NCI-H1694 treated with DMSO at 0.1 percent for 48 hours (cell line): Measurements from ENCODE around the gene TMEM184A.
"Not testable (repeated sequence)": the region's sequence is repeated elsewhere in the genome, so short reads cannot be mapped to it uniquely, and the experiment has no call there.

Experiments
- DNase-seq: peaks from one replicate; lab custom pipeline; 2025; lab: John Stamatoyannopoulos, UW

The TMEM184A gene

DNA sequence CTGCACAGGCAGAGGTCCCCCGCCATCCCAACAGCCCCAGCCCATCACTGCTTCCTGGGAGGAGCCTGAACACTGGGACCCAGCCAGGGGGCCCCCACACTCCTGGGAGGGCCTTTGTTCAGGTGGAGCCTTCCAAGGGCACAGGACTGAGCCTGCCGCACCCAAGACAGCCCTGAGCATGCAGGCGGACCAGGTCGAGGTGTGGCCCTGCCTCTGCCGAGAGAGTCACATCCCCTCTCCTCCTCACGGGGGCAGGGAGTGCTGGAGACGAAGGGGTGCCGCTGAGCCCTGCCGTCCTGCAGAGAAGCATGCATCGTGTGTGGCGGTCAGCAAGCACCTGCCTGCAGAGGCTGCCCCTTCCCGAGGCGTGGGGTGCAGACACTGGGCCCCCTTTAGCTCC, 32.8 kb downstream of the TMEM184A start:
- DNase-seq = no peak

DNA sequence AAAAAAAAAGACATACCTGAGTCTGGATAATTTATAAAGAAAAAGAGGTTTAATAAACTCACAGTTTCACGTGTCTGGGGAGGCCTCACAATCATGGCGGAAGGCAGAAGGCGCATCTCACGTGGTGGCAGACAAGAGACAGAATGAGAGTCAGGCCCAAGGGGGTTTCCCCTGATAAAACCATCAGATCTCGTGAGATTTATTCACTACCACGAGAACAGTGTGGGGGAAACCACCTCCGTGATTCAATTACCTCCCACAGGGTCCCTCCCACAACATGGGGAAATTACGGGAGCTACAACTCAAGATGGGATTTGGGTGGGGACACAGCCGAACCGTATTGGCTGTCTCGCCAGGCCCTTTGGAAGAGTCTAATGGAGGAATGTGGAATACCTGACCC, 34.5 kb downstream of the TMEM184A start:
- DNase-seq = no peak

DNA sequence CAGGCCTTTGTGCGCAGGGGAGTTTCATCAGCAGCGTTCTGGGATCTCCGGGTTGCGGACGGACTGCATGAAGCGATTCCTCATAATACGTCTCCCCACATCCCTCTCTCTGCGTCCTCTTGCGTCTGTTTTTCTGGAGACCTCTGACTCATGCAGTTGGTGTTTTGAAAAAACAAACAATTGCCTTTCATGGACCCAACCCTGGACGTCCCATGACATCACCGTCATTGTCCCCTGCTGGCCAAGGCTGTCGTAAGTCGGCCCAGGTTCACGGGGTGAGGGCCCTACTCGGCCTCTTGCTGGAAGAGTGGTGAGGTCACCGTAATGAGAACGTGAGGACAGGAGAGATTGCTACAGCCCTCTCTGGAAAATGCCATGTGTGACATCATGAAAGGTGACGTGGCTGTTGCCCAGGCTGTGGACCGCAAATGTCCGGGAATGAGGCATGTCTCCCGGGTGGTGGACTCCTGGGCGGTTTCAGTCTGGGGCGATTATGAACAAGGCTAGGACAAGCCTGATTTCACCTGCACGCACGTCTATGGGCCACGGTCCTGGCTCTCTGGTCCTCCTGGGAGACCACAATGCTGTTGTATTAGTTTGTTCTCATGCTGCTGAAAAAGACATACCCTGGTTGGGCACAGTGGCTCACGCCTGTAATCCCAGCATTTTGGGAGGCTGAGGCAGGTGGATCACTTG, 35.3 kb downstream of the TMEM184A start:
- DNase-seq = no peak

DNA sequence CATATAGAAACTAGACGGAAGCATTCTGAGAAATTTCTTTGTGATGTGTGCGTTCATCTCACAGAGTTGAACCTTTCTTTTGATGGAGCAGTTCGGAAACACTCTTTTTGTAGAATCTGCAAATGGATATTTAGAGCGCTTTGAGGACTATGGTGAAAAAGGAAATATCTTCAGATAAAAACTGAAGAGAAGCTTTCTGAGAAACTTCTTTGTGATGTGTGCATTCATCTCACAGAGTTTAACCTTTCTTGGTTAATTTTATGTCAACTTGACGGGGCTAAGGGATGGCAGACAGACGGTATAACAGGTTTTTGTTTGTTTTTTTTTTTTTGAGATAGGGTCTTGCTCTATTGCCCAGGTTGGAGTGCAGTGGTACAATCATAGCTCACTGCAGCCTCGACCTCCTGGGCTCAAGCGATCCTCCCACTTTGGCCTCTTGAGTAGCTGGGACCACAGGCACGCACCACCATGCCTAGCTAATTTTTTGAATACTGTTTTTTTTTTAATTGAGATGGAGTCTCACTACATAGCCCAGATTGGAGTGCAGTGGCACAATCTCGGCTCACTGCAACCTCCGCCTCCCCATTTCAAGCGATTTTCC, 36.6 kb downstream of the TMEM184A start:
- not testable (repeated sequence) for DNase-seq

DNA sequence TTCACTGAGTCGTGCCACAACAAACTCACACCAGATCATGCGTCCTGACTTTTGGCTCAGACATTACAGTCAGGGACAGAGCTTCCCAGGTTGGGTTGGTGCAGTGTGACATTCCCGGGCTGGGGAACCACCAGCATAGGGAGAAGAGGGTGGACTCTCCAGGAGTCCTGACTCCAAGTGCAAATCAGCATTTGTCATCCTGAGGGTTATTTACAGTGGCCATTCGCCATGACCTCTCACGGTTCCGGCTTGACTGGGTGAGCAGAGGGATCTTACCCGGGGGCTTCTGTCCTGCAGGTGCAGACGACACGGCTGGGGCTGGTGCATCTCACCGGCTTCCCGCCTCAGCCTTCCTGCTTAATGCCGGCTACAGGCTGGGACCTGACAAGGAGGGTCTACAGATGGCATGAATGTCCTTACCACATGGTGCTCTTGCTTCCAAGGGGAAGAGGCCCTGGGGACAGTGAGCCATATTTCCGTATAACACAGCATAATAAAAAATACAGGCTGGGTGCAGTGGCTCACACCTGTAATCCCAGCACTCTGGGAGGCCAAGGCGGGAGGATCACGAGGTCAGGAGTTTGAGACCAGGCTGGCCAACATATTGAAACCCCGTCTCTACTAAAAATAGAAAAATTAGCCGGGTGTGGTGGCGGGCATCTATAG, 39.3 kb downstream of the TMEM184A start:
- peak; percentile 26 for DNase-seq

DNA sequence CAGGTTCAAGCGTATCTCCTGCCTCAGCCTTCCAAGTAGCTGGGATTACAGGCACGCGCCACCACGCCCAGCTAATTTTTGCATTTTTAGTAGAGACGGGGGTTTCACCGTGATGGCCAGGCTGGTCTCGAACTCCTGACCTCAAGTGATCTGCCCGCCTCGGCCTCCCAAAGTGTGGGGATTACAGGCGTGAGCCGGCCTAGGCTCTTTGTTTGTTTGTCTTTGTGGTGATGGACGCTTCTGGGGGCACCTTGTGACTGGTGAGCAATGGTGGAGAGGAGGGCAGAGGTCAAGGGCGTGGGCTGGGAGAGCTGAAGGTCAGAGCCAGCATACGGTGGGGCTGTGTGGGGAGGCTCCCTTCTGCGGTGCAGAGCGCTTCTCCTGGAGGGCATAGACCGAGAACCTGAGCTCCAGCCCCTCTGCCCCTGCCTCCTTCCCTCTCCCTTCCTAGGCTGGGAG, 40.5 kb downstream of the TMEM184A start:
- DNase-seq = not testable (repeated sequence)

DNA sequence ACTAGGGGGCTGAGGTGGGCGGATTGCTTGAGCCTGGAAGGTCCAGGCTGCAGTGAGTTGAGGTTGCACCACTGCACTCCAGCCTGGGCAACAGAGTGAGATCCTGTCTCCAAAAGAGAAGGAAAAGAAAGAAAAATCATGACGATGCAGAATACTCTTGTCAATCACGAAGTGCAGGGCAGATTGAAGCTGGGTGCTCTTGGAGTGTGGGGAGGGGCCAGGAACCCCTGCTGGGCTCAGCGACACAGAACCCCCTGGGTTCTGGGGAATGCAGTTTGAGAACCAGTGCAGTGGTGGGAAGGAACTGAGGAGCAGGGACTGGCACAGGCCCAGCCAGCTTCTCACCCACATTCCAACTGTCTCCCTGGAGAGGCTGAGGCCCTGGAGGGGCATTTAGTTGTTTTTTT, 41.0 kb downstream of the TMEM184A start:
- no peak for DNase-seq

DNA sequence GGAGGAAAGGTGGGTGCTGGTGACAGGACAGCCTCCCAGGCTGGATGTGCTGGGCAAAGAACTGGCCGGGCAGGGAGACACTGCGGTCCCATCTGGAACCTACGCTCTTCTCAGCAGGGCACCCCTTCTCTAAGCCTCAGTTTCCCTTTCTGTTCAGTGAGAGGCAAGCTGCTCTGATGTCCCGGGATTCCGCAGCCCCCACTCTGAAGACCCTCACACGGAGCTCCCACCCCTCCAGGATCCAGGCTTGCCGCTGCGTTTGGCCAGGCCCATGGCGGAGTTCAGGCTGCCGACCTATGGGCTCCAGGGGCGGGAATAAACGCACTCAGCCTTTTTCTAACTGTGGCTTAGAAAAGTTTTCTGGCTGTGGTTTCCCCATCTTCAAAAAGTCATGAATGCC, 41.6 kb downstream of the TMEM184A start:
- DNase-seq = no peak

DNA sequence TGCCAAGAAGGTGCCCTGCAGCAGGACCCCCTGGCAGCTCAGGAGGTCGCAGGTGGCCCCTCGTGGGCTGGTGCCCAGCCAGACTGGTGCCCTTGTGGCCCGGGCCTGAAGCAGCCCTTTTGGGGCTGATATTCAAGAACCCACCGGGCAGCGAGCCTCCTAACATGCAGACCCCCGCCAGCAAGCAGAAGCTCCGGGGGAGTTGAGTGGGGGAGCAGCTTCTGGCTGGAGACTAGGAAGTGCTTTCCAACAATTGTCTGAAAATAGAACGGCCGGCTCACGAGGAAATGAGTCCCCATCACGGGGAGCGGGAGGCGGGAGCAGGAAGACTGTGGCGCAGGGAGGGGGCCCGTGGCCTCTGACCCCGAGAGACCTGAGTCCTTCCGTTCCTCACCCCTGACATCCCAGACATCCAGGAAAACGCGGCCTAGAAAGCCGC, 42.3 kb downstream of the TMEM184A start:
- no peak for DNase-seq

DNA sequence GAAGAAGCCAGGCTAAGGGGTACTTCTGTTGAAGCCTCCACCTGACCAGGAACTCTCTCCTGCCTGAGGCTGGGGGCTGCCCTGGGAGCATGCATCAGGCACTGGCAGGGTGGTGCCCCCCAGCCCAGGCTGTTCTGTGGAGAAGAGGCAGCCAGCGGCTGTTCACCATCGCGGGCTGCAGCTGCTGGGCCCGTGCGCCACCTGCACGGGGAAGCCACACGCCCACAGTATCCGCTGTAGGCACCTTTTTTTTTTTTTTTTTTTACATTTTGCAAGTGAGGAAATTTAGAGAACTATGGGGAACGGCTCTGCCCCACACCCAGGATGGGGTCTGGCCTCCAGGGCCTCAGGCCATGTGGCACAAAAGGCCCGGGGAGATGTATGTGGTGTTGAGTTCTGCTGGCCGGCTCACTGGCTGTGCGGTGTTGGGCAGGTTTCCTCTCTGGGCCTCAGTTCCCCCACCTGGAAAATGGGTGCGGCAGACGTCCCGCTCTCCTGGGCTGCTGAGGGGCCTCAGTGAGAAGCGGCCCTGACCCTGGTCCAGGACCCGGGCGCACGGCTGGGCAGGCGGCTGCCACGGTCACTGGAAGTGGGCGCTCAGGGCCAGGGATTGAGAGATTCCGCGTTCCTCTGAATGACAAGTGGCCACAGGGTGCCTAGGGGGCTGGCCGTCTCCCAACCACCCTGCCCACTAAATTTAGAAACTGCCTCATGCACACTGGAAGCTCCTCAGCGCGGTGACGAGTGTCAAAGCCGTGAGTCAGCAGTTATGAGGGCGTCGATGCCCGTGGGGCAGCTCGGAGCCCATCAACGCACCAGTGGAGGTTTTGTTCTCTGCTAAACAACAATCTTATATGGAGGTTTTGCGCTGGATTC, 43.0 kb downstream of the TMEM184A start:
- DNase-seq = no peak

DNA sequence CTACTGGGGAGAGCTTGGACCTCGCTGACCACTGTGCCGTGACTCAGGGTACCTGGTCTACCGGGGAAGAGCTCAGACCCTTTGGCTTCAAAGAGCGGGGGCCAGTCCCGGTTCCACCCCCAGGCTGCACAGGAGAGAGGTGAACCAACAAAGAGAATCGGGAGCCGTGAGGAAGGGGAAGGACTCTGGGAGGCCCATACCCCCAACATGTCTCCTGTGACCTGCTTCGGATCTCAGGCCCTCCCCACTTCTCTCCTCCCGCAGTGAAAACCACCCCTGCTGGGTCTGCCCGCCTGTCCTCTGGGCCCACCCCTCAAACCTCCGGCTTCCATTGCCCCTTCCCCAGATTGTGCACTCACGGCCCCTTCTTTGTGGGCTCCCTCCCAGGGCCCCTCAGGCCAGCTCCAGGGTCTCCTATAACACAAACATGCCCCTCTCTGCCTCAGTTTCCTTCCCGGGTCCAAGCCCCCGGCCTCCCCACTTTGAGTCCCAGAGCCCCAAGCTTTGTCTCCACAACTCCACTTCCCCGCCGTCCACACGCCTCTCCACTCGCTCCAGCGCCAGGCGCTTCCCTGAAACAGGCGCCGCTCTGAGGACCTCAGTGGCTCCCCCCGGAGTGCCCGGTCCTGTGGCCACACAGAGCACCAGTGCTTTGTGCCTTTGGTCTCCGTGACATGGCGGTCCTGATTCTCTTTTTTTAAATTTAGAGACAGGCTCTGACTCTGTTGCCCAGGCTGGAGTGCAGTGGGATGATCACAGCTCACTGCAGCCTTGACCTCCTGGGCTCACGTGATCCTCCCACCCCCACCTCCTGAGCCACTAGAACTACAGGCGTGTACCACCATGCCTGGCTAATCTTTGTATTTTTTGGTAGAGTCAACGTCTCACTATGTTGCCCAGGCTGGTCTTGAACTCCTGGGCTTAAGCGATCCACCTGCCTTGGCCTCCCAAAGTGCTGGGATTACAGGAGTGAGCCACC, 44.3 kb downstream of the TMEM184A start:
- no peak for DNase-seq

DNA sequence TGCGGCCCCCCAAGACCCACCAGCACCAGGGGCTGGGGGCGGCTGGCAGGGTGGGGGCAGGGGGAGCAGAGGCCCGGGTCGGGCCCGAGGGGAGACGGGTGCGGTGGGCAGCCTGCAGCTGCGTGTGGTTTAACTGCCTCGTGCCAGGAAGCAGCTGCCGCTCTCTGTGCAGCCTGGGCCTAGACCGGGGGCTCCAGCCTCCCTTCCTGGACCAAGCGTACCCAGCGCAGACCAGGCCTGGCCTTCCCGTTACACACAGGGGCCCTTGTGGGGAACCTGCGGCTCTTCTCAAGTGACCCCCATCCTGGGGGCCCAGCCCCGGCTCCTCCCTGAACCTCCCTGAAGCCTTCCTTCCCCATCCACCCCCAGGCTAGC, 45.2 kb downstream of the TMEM184A start:
- no peak for DNase-seq

DNA sequence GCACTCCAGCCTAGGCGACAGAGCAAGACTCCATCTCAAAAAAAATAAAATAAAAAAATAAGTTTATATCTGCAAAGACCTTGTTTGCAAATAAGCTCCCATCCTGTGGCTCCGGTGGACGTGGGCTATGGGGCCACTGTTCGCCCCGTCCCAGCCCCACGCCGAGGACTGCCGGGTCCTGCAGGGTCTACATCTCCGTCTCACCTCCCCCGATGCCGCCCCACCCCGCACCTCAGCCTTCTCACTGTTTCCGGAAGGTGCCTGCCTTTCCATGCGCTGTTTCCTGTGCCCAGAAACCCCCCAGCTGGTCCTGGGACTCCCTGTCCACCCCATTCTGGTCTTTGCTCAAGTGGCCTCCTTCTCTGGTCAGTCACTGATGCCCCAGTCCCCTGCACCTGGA, 46.8 kb downstream of the TMEM184A start:
- no peak for DNase-seq

DNA sequence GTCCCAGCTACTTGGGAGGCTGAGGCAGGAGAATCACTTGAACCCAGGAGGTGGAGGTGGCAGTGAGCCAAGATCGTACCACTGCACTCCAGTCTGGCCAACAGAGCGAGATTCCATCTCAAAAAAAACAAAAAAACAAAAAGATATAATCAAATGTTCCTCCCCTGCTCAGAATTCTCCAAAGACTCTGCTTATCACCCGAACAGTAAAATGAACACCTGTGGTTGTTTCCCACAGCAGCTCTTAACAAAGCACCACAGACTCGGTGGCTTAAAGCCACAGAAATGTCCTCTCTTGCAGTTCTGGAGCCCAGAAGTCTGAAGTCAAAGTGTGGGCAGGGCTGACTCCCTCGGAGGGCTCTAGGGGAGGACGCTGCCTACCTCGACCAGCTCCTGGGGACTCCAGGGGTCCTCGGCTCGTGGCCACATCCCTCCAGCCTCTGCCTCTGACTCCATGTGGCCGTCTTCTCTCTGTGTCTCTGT, 47.7 kb downstream of the TMEM184A start:
- no peak for DNase-seq

DNA sequence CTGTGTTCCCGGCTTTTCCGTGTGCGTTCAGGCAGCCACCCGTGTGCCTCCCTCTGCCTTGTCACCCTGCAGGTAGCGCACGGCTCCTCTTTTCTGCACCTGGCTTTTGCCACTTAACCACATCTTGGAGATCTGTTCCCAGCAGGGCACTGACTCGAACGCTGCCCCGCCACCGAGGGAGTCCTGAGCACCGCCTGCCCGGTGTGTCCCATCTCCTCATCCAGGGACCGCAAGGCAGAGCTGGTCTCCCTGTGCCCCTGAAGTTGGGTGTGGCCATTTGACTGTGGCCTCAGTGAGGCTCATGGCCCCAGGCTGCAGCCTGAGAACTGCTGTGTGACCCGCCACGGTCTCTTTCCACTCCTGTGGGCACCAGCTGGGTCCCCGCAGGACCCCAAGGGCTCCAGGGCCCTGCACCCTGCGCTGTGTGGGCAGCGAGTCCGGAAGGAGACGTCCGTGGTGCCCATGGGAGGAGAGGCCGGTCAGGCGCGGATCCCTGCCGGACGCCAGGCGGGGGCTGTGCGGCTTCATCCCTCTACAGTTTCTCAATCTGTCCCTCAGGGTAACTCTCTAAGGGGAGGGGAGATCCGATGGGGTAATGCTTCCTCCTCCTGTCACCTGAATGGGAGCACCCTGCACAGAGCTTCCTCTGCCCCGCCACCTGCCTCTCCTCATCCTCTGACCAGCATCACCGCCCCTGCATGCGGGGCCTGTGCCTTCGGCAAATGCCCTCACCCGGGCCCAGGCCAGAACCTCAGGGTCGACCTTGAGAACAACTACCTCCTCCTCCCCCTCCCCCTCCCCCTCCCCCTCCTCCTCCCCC, 50.1 kb downstream of the TMEM184A start:
- DNase-seq = no peak

DNA sequence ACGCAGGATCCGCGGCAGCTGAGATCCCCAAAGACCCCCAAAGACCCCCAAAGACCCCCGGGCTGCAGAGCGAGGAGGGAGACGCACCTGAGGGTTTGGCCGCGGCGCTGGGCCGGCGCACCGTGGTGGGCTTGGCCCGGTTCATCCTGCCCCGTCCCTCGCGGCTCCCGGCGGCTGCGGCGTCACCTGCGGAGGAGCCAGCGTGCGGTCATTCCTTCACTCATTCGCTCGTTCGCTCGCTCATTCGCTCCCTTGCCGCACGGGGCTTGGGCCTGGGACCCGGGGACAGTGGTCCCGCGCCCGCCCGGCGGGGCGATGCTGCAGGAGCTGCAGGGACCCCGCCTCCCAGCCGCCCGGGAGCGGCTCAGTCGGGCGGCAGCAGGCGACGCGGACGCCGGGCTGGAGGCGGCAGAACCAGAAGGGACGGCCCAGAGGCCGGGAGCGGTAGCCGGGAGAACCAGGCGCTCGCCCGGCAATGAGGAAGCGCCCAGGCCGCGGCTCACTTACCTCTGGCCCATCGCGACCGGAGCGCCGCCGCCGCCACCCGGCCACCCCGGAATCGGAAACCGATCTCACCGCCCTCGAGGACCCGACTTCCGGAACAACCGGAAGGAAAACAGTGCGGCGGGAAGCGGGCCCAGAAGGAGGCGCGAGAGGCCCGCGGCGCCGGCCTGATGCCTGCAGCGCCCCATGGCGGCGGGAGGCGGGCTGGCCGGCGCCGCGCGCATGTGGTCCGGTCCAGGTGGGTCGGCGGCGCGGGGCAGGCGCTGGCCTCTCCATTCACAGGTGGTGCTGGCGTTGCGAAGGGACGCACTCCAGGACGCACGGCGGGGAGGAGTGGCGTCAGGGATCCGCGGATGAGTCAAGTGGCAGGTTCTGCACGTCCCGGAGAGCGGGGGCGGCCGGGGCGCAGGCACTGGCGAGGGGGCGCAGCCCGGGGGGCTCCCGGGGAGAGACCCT, 51.9 kb downstream of the TMEM184A start, which contains the start of gene INTS1:
Gene INTS1, minus strand, starts transcription at position 574 of the 960 bp plus-strand sequence. Its CDS starts 429 bp downstream, at position 145.
- peak; percentile 85 for DNase-seq

DNA sequence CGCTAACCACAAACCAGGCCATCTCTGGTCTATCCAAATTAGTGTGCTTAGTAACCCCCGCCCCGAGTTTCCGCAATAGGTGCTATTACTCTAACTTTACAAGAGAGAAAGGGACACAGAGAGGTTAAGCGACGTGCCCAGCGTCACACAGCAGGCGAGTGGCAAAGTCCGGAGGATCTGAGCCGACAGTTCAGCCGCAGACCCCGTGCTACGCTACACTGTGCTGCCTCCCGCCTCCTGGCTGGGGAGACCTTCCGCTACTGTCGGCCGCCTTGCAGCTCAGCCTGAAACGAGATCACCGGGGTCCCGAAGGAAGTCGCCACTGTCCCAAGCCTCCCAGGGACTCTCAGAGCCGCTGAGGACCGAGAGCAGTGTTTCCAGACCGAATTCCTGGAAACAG, 52.6 kb downstream of the TMEM184A start:
- DNase-seq = no peak

DNA sequence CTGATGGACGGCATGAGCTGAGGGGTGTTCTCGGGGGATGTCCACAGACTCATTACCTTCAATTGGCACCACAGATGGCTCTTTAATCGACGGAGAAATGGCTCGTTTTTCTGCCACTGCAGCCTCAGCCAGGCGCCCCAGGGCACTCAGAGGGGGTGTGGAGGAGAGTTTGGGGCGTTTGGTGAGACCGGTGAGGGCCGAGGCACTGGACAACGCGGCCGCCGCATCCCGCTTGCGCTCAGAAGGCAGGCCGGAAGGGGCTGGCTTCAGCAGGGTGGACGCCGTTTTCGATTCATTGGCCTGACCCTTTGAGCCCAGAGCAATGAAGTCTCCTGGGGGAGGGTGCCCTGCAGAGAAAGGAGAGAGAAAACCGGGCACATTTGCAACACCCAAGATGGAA, 53.2 kb downstream of the TMEM184A start:
- no peak for DNase-seq
